Measurements from ENCODE around the gene PDSS1.

DNA sequence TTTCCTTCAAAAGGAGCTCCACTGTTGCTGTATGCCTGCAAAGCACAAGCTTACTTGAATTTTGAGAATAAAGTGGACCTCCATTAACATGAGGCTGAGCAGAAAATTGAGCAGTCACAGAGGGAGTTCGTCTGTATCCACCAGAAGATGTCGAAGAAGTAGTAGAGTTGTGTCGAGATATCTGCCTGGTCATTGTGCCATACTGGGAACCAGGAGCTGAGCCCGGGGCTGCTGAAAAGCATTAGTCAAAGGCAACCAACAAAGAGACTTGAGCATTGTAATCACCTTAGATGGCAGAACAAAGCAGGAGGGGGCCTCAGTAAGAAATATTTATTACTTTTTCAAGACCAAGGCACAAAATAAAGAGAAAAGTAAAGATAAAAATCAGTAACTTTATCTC, 61.5 kb downstream of the PDSS1 start:
- TF ChIP-seq CTCF (IDR thresholded peaks at IDR 0.05; ENCODE audit: low read length) (no peak), EZH2 (optimal IDR thresholded peaks at IDR 0.05; ENCODE audit: low read depth, low read length) (no peak), EZH2phosphoT487 (IDR thresholded peaks at IDR 0.05; ENCODE audit: low read length) (no peak)

All from MM.1S (cell line).